Measurements from ENCODE around the gene CEP57L1. TPM values are rescaled to one million over a fixed set of nuclear protein-coding genes. Genes with fewer than 3 reads are reported as not detected.

CEP57L1 gene
- total RNA-seq, 1 experiment from 2014 or later, result 28.2 TPM

DNA sequence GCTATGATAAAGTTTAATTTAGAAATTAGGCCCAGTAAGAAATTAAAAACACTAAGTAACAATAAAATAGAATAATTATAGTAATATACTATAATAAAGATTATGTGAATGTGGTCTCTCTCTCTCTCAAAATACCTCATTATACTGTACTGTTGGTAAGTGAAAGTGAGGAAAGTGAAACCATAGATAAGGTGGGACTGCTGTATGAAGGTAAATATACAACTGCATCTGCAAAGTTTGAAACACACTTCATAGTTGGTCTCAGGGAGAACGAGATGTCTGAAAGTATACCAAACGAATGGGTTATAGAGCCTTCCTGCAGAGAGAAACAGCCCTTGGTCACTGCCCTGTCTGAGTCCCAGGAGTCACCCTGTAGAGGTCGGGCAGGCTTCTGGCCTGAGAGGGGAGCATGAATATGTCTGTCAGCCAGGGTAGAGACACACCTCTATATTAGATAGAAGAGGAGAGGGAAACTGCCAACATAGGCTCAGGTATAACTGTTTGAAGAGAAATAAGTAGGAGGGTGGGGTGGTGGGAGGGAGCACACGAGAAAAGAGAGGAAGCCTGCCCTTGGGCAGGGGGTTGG is 32.4 kb upstream of the CEP57L1 start:
- Histone ChIP-seq H3K9me3 (ENCODE audit: low read length) (no peaks in the 10 kb centered on the region), H3K36me3 (ENCODE audit: insufficient read depth, low read length) (no peaks in the 10 kb centered on the region), H3K4me2 (ENCODE audit: low read depth, low read length, poor library complexity, severe bottlenecking) (no peak overlapping the region), H3K27ac (ENCODE audit: low read length) (no peak overlapping the region), H3K9me2 (replicated peaks; ENCODE audit: insufficient read depth, low read length) (no peaks in the 10 kb centered on the region), H3K4me3 (ENCODE audit: low read length) (no peak overlapping the region), H3K4me1 (ENCODE audit: low read length) (no peaks in the 10 kb centered on the region), H4K20me1 (ENCODE audit: insufficient read depth, low read depth, low read length) (no peaks in the 10 kb centered on the region), H2AFZ (ENCODE audit: low read length) (no peak overlapping the region), H3K27me3 (ENCODE audit: low read length) (no peaks in the 10 kb centered on the region), H3K9ac (ENCODE audit: low read length) (no peak overlapping the region), H3K79me2 (ENCODE audit: low read length) (no peaks in the 10 kb centered on the region)
- no peak for DNase-seq

DNA sequence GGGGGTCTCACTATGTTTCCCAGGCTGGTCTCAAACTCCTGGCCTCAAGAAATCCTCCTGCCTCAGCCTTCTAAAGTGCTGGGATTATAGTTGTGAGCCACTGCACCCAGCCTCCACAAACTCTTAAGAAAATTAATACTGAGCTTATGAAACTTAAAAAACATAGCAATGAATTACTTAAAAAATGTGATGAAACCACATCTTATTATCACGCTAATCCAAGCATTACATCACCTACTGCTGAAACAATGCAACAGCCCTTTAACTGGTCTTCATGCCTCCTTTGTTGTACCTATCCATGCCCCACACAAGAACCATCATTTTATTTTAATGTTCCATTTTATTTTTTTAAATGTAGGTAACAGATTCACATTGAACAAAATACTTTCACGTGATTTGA is 25.6 kb upstream of the CEP57L1 start:
- H3K9me3 ChIP-seq (ENCODE audit: low read length), result no peaks in the 10 kb centered on the region
- H3K4me3 ChIP-seq (ENCODE audit: low read length), result no peak overlapping the region
- no peaks in the 10 kb centered on the region for H3K27me3 ChIP-seq (ENCODE audit: low read length)
- H3K4me2 ChIP-seq (ENCODE audit: low read depth, low read length, poor library complexity, severe bottlenecking), result no peak overlapping the region
- H3K79me2 ChIP-seq (ENCODE audit: low read length), result no peaks in the 10 kb centered on the region
- no peaks in the 10 kb centered on the region for H4K20me1 ChIP-seq (ENCODE audit: insufficient read depth, low read depth, low read length)
- H3K4me1 ChIP-seq (ENCODE audit: low read length), result no peaks in the 10 kb centered on the region
- H3K9ac ChIP-seq (ENCODE audit: low read length), result no peak overlapping the region
- DNase-seq, result no peak
- no peak overlapping the region for H2AFZ ChIP-seq (ENCODE audit: low read length)
- no peaks in the 10 kb centered on the region for H3K36me3 ChIP-seq (ENCODE audit: insufficient read depth, low read length)
- no peaks in the 10 kb centered on the region for H3K9me2 ChIP-seq (replicated peaks; ENCODE audit: insufficient read depth, low read length)
- no peak overlapping the region for H3K27ac ChIP-seq (ENCODE audit: low read length)

DNA sequence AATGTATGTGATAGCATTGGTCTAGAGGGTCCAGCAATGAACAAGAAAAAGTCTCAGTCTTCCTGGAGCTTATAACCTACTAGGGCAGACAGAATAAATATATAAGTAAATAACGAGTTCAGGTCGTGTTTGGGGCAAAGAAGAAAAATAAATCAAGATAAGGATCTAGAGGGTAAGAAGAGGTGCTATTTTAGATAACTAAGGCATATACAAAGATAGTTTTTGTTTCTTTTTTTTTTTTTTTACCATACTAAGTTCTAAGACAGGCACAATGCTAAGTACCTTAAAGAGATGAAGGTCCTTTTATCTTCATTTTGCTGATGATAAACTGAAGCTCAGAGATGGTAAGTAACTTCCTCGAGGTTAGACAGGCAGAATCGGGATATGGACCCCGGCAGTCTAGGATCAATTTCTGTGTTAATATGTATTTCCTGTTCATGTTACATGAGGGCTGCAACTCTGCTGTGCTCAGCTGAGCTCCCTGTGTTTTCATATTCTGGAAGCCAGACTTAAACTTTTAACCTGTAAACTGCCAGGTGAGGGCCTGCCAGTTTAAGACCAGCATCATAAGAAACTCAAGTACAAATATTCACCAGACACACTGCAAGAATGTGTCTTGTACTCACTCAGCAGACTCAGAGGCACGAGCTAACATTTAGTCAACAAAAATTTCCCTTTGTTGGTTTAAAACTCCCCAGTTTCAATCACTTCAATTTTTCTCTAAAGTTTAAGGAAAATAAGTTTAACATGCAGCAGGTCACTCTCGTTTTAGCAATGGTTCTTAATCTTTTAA is 24.0 kb upstream of the CEP57L1 start:
- Histone ChIP-seq H3K36me3 (ENCODE audit: insufficient read depth, low read length) (no peaks in the 10 kb centered on the region), H3K27me3 (ENCODE audit: low read length) (no peaks in the 10 kb centered on the region), H4K20me1 (ENCODE audit: insufficient read depth, low read depth, low read length) (no peaks in the 10 kb centered on the region), H3K9me3 (ENCODE audit: low read length) (no peaks in the 10 kb centered on the region), H3K4me1 (ENCODE audit: low read length) (no peaks in the 10 kb centered on the region), H3K9ac (ENCODE audit: low read length) (no peak overlapping the region), H2AFZ (ENCODE audit: low read length) (no peak overlapping the region), H3K4me2 (ENCODE audit: low read depth, low read length, poor library complexity, severe bottlenecking) (no peak overlapping the region), H3K4me3 (ENCODE audit: low read length) (no peak overlapping the region), H3K79me2 (ENCODE audit: low read length) (no peaks in the 10 kb centered on the region), H3K27ac (ENCODE audit: low read length) (no peak overlapping the region), H3K9me2 (replicated peaks; ENCODE audit: insufficient read depth, low read length) (no peaks in the 10 kb centered on the region)
- DNase-seq, result no peak

DNA sequence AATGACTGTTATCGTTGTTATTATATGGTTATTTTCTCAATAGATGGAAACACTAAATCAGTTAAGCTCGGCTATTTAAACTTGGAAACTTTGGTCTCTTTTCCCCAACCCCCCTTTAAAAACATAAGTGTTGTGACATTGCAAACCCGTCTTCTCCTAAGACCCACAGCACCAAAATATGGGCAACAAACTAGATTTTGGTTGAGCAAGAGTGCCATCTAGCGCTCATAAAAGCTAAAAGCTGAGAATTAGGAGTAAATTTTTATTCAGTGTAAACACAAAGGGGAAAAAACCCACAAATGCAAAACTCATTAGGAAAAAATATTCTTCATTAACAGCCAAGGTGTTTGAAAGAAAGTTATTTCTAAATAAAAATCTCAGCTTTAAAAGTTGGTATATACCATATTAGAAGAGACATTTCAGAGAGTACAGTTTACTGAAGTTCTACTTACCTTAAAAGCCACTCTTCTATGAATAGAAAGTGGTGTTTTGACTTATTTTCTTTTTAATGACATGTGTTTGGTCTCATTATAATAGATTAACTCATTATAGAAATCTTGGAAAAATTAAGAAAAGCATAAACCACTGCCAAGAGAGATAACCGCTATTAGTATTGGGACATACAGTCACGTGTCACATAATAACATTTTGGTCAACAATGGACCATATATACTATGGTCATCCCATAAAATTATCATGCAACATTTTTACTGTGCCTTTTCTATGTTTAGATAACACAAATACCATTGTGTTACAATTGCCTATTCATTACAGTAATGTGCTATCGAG is 21.8 kb upstream of the CEP57L1 start:
- Histone ChIP-seq H3K27me3 (ENCODE audit: low read length) (no peaks in the 10 kb centered on the region), H3K36me3 (ENCODE audit: insufficient read depth, low read length) (no peaks in the 10 kb centered on the region), H3K4me1 (ENCODE audit: low read length) (no peaks in the 10 kb centered on the region), H3K79me2 (ENCODE audit: low read length) (no peaks in the 10 kb centered on the region), H3K4me2 (ENCODE audit: low read depth, low read length, poor library complexity, severe bottlenecking) (no peak overlapping the region), H3K4me3 (ENCODE audit: low read length) (no peak overlapping the region), H2AFZ (ENCODE audit: low read length) (no peak overlapping the region), H3K27ac (ENCODE audit: low read length) (no peak overlapping the region), H3K9ac (ENCODE audit: low read length) (no peak overlapping the region), H3K9me2 (replicated peaks; ENCODE audit: insufficient read depth, low read length) (no peaks in the 10 kb centered on the region), H3K9me3 (ENCODE audit: low read length) (no peaks in the 10 kb centered on the region), H4K20me1 (ENCODE audit: insufficient read depth, low read depth, low read length) (no peaks in the 10 kb centered on the region)
- peak; percentile 89 for DNase-seq

DNA sequence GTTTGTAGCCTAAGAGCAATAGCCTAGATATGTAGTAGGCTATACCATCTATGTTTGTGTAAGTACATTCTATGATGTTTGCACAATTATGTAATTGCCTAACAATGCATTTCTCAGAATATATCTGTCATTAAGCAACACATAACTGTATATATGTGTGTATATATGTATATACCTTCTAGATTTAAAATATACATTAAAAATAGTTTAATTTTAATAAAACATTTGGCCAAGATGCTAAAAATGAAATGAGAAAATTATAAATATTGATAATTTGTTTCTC is 21.2 kb upstream of the CEP57L1 start:
- Histone ChIP-seq H3K9me3 (ENCODE audit: low read length) (no peaks in the 10 kb centered on the region), H3K9ac (ENCODE audit: low read length) (no peak overlapping the region), H3K27me3 (ENCODE audit: low read length) (no peaks in the 10 kb centered on the region), H3K4me3 (ENCODE audit: low read length) (no peak overlapping the region), H3K79me2 (ENCODE audit: low read length) (no peaks in the 10 kb centered on the region), H4K20me1 (ENCODE audit: insufficient read depth, low read depth, low read length) (no peaks in the 10 kb centered on the region), H3K4me1 (ENCODE audit: low read length) (no peaks in the 10 kb centered on the region), H2AFZ (ENCODE audit: low read length) (no peak overlapping the region), H3K36me3 (ENCODE audit: insufficient read depth, low read length) (no peaks in the 10 kb centered on the region), H3K27ac (ENCODE audit: low read length) (no peak overlapping the region), H3K4me2 (ENCODE audit: low read depth, low read length, poor library complexity, severe bottlenecking) (no peak overlapping the region), H3K9me2 (replicated peaks; ENCODE audit: insufficient read depth, low read length) (no peaks in the 10 kb centered on the region)
- DNase-seq, result no peak

DNA sequence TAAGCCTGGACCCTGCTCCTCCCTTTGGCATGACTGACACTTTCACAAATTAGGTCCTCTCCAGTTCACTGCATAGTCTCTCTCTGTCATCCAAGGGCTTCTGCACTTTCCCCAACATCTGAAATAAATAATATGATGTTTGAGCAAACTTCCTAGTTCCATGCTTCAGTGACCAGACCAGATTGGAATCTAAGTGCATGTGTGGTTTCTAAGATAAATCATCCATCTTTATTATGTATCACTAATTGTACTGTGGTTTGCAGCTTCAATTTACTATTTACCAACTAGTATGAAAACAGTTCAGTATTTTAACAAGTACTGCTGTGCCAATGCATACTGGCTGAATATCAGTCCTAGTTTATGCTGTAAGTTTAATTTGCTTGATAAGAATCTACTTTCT is 19.4 kb upstream of the CEP57L1 start:
- H2AFZ ChIP-seq (ENCODE audit: low read length), result no peak overlapping the region
- no peak for DNase-seq
- no peaks in the 10 kb centered on the region for H3K9me2 ChIP-seq (replicated peaks; ENCODE audit: insufficient read depth, low read length)
- no peaks in the 10 kb centered on the region for H3K9me3 ChIP-seq (ENCODE audit: low read length)
- no peak overlapping the region for H3K9ac ChIP-seq (ENCODE audit: low read length)
- H3K27ac ChIP-seq (ENCODE audit: low read length), result no peak overlapping the region
- no peaks in the 10 kb centered on the region for H3K27me3 ChIP-seq (ENCODE audit: low read length)
- no peaks in the 10 kb centered on the region for H4K20me1 ChIP-seq (ENCODE audit: insufficient read depth, low read depth, low read length)
- H3K4me3 ChIP-seq (ENCODE audit: low read length), result no peak overlapping the region
- no peaks in the 10 kb centered on the region for H3K79me2 ChIP-seq (ENCODE audit: low read length)
- H3K4me2 ChIP-seq (ENCODE audit: low read depth, low read length, poor library complexity, severe bottlenecking), result no peak overlapping the region
- H3K4me1 ChIP-seq (ENCODE audit: low read length), result no peaks in the 10 kb centered on the region
- H3K36me3 ChIP-seq (ENCODE audit: insufficient read depth, low read length), result no peaks in the 10 kb centered on the region

DNA sequence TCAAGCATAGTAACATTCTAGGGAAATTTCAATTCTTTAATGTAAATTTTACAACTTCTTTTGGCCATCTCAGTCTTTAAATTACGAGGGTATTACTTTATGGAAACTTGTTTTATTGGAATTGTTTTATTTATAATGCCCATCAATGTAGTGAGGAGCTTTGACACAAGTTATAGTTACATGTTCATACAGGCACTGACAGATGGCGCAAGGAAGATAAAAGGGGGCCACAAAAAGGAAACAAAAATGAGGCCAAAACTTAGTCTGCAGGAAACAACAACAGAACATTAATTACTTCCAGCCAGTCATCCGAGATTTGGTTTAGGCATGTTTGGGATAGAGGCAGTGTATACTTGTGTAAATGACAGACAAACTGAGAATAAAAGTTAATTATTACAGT is 18.9 kb upstream of the CEP57L1 start:
- no peaks in the 10 kb centered on the region for H3K79me2 ChIP-seq (ENCODE audit: low read length)
- no peaks in the 10 kb centered on the region for H4K20me1 ChIP-seq (ENCODE audit: insufficient read depth, low read depth, low read length)
- no peaks in the 10 kb centered on the region for H3K27me3 ChIP-seq (ENCODE audit: low read length)
- H3K9ac ChIP-seq (ENCODE audit: low read length), result no peak overlapping the region
- no peaks in the 10 kb centered on the region for H3K9me2 ChIP-seq (replicated peaks; ENCODE audit: insufficient read depth, low read length)
- no peak for DNase-seq
- H3K4me1 ChIP-seq (ENCODE audit: low read length), result no peaks in the 10 kb centered on the region
- H3K4me3 ChIP-seq (ENCODE audit: low read length), result no peak overlapping the region
- H2AFZ ChIP-seq (ENCODE audit: low read length), result no peak overlapping the region
- H3K4me2 ChIP-seq (ENCODE audit: low read depth, low read length, poor library complexity, severe bottlenecking), result no peak overlapping the region
- no peaks in the 10 kb centered on the region for H3K36me3 ChIP-seq (ENCODE audit: insufficient read depth, low read length)
- no peak overlapping the region for H3K27ac ChIP-seq (ENCODE audit: low read length)
- H3K9me3 ChIP-seq (ENCODE audit: low read length), result no peaks in the 10 kb centered on the region

DNA sequence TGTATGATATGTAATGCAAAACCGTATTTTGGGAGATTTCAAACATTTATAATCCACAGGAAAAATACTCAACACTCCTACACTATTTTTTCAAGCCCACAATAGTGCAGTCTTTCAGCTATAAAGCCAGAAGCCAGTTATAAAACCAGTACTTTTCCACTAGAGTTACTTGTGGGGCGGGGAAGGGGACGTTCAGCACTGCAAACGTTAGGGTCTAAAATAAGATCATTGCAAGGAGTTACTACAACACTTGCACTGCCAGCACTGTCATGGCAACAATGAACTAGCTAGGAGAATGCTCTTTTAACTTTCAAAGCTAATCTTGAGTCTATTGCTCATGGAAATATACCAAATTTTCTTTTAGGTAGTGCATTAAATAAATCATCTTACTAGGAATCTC is 15.3 kb upstream of the CEP57L1 start:
- H3K36me3 ChIP-seq (ENCODE audit: insufficient read depth, low read length), result no peaks in the 10 kb centered on the region
- H3K4me3 ChIP-seq (ENCODE audit: low read length), result no peak overlapping the region
- no peak overlapping the region for H3K27ac ChIP-seq (ENCODE audit: low read length)
- no peaks in the 10 kb centered on the region for H3K9me2 ChIP-seq (replicated peaks; ENCODE audit: insufficient read depth, low read length)
- H3K9ac ChIP-seq (ENCODE audit: low read length), result no peak overlapping the region
- no peaks in the 10 kb centered on the region for H3K9me3 ChIP-seq (ENCODE audit: low read length)
- 0 out of 2 replicates have a peak, but pooled peaks cover 5% of the 10 kb centered on the region for H3K4me1 ChIP-seq (ENCODE audit: low read length)
- no peak overlapping the region for H3K4me2 ChIP-seq (ENCODE audit: low read depth, low read length, poor library complexity, severe bottlenecking)
- H3K79me2 ChIP-seq (ENCODE audit: low read length), result no peaks in the 10 kb centered on the region
- no peak overlapping the region for H2AFZ ChIP-seq (ENCODE audit: low read length)
- DNase-seq, result no peak
- no peaks in the 10 kb centered on the region for H3K27me3 ChIP-seq (ENCODE audit: low read length)
- H4K20me1 ChIP-seq (ENCODE audit: insufficient read depth, low read depth, low read length), result peaks cover 4% of the 10 kb centered on the region; the same call in 1 of the 2 replicates
